Endometrial microvascular endothelial cells (primary cell): ENCODE data around the gene FAM107B. TPM values are rescaled to one million over a fixed set of nuclear protein-coding genes. Genes with fewer than 3 reads are reported as not detected.

Source experiments
- in situ Hi-C: cut with HindIII; loops from 2 replicates; pipeline ENCODE4 v1.10.0; 2017; ENCODE audit warnings: low sequenced_read_pairs, low pct_unique_long_range_greater_than_20kb; ENCODE audit errors: inconsistent ontology term
- total RNA-seq: library from RNA; depleted of rRNA; stranded (reverse); fragments of >200 nt; gene quantifications from one replicate; pipeline ENCODE4 v1.2.3, GENCODE V29; 2015; ENCODE audit errors: inconsistent ontology term

Gene FAM107B
- total RNA-seq, 1 donor from 2014 or later = 77.7 TPM

DNA sequence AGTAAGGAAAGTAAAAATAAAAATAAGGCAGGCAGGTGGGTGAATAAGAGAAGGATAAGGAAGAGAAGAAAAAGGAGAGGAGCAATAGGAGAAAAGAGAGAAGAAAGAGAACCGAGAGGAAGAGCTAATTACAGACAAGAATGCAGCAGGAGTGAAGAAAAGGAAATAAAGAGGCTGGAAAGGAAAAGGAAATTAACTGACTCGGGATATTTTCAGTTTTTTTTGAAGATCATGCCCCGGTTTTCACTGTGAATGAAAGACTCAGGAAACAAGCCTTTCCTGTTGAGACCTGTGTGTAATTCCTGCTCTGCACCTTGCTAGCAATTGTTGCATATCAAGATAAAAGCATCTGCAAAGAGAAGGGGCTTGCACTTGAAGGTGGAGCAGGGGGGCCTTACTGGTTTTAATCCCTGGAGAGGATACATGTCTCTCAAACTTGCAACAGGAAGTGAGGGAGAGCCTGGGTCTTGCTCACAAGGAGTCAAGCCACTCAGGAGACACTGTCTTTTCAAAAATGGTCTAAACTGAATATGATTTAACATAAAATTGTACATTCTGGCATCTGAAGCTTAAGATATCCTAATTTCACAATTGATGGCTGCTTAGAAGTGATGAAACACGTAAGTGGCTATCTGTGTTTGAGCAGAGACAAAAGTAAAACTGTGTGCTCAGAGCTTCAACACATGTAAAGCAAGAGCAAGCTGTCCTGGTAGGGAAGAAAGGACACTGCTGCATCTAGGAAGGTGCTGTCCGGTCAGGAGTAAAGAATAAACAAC lies 157.6 kb downstream of the FAM107B start:
- in situ Hi-C loops = no loop called here

DNA sequence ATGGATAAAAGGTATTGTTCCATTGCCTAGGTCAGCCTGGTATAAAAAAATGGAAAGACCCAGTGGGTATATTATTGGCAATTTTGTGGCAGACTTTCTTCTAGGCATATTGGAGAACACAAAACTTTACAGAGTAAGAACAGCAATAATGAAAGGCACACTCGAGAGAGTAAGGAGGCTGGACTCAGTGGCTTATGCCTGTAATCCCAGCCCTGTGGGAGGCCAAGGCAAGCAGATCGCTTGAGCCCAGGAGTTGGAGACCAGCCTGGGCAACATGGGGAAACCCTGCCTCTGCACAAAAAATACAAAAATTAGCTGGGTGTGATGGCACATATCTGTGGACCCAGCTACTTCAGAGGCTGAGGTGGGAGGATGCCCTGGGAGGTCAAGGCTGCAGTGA lies 158.2 kb downstream of the FAM107B start:
- in situ Hi-C loops = no loop called here

DNA sequence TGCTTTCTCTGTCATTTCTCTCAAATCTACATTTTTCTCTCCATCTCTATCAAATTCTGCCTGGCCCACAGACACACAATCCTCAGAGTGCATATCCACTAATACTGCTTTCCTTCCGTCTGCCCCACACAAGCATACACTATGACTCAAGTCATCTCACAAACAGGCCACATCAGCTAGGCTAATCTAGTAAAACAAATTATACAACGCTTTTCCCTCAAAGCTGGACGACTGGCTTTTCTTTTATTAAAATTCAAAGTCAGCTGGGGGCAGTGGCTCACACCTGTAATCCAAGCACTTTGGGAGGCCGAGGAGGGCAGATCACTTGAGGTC lies 161.1 kb downstream of the FAM107B start:
- in situ Hi-C loops = no loop called here

GRCh38 chr10:14612873-14613587 lies 161.7 kb downstream of the FAM107B start:
- in situ Hi-C loops = no loop called here

DNA sequence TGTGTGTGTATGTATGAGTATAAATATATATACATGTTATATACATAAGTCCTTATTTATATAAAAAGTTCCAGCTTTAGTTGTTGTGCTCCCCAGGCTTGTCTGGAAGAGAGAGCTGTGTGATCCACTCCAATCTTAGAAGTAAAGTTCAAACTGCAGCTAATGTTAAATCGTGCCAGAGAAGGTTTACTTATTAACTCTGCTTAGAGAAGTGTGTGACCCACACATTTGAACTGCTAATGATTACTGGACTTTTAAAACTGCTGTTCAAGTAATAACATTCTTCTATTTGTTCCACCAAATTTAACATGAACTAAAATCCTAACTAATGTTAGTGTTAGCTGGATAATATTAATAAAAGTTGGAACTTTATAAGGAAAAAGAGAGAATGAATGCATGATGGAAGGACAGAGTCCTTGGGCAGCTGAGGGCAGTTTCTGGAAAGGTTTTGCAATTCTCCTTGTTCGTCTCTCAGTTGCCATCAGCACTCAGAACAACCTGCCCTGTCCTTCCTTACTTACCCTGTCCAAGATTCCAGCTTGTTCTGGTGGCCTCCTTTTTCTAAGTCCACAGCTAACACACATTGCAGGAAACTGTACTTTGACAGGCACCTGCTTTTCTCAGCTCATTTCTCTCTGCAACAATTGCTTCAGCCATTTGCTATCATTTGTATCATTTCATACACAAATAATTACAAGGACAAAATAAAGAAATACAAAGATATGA lies 162.6 kb downstream of the FAM107B start:
- in situ Hi-C loops = no loop called here

DNA sequence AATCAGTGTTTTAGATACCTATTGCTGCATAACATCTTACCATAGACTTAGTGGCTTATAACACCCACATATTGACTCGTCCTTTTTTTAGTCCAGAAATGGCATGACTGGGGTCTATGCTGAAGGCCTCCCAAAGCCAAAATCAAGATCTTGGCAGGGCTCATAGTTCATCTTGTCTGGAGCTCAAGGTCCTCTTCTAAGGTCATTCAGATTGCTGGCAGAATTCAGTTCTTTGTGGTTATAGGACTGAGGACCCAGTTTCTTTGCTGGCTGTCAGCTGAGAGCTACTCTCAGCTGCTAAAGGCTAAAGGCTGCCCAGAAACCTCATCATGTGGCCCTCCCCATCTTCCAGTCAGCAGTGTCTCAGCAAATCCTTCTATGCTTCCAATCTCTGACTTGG lies 165.5 kb downstream of the FAM107B start:
- in situ Hi-C loops = no loop called here

GRCh38 chr10:14608381-14609001 lies 166.2 kb downstream of the FAM107B start:
- in situ Hi-C loops = no loop called here

- in situ Hi-C loops = no loop called here
These were observed 168.1 kb downstream of the FAM107B start for GRCh38 chr10:14606633-14607032.

- in situ Hi-C loops = no loop called here
These were observed 169.3 kb downstream of the FAM107B start for GRCh38 chr10:14605231-14605925.

- in situ Hi-C loops = no loop called here
These were observed 170.2 kb downstream of the FAM107B start for GRCh38 chr10:14604181-14605142.

DNA sequence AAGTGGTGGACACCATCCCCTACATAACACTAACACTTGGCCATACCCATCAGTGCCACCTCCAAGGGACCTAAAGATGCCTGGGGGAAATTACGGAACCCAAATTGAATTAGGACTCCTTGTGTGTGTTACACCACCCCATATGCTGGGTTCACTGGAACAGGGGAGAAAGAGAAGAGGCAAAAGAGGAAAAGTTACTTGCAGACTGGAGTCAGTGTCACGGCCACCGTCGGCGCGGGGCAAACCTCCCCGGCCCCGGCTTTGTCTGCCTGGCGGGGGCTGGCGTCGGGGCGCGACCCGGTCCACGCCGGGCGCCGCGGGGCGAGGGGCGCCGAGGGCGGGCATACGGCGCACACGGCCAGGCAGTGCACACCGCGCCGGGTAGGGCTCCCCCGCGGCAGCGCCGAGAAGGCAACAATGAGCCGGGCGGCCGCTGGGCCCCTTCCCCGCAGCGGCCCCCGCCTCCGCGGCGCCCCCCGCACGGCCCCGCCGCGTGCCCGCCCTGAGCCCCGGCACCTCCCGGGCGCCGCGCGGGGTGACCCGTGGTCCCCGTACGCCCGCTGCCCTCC lies 171.1 kb downstream of the FAM107B start:
- in situ Hi-C loops = no loop called here

- in situ Hi-C loops = no loop called here
These were observed 171.7 kb downstream of the FAM107B start for GRCh38 chr10:14602807-14603533.

DNA sequence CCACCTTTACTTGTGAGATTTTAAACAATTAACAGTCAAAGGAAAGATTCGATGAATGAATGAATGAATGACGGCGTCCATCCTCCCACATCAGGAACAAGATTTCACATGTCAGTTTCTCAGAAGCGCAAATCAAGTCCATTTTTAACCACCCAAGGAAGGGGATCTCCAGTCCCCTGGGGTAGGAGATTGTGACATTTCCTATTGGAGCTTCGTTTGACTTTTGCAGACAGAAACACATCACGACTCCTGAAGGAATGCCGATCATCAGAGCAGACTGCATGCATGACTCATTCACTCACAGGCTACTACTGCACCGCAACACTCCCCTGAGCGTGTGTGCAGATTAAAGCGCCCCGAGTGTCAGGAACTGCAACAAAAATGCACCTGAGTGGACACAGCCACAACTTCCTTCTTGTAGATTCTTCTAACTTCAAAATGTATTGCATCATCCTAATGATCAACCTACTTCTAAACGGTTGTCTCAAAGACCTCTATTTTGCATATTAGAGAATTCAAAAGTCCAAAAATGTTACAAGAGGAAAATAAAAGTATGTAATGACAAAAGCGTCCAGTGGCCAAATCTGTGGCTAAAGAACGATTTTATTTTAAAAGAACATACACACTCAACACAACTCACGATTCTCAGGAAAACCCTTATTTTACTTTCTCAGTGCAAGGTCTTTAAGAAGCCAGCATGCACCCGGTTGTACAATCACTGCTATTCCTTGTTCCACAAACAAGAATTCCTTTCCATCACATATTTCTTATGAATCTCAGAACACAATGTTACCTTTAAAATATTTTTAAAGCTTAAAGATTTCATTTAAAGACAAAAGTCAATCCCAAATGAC lies 172.6 kb downstream of the FAM107B start:
- in situ Hi-C loops = no loop called here

DNA sequence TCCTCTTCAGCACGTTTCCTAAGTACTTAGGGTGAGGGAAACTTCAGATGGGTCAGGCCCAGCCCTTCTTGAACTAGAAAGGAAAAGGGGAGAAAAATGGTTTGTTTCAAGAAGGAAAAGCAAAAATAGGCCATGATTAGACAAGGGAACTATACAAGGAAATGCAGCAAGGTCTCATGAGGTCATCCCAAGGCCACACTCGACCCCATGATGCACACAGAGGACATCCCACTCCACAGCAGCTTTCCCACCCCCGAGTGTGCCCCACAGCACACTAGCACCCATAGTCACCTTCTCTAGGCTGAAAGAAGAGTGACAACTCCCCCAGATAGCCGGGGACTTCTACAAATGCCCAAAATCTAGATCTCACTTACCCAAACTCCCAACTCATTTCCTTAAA lies 173.4 kb downstream of the FAM107B start:
- in situ Hi-C loops = no loop called here

DNA sequence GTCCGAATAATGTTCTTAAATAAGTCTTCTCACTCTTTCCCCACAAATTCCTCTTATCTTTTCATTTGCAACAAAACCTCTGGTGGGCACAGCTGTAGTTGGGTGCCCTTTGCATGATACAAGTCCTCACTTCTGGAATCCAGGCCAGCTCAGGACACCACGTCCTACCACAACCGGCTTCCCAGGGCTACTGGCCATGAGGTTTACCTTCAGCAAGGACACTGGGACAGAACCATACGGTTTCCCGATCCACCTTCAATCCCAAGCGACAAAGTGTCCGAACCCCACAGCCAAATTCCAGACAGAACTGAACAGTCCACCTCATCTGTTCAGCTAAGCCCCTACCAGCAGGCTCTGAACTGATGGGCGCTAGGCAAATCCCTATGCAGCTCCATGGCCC lies 174.6 kb downstream of the FAM107B start:
- in situ Hi-C loops = no loop called here
